ENCODE data around the gene EFCAB6. TPM values are rescaled to one million over a fixed set of nuclear protein-coding genes. Genes with fewer than 3 reads are reported as not detected.

Gene EFCAB6
- polyA plus RNA-seq (ENCODE audit: insufficient read length in 12 of 12) = 1 to 10 TPM in 7 of 12 donors, under 1 TPM in 3, not detected in 2; 0.58 to 1.6 (median 1.2) TPM
- long read RNA-seq, donor 1 = 0 reads
- long read RNA-seq, donor 2 = 0 reads
- long read RNA-seq, donor 3 = 0 reads
- long read RNA-seq, donor 4 = 0 reads
- long read RNA-seq, donor 5 = 0 reads
- long read RNA-seq, donor 6 = 0 reads
- long read RNA-seq, donor 7 = 0 reads
- long read RNA-seq, donor 8 = 0 reads
- long read RNA-seq, donor 9 = 0 reads
- long read RNA-seq, donor 10 = 0 reads
- long read RNA-seq, donor 11, partial matches to known transcripts = 108 of 108 reads
- long read RNA-seq, donor 11, other reads (novel, unspliced or antisense) = 0 of 108 reads

DNA sequence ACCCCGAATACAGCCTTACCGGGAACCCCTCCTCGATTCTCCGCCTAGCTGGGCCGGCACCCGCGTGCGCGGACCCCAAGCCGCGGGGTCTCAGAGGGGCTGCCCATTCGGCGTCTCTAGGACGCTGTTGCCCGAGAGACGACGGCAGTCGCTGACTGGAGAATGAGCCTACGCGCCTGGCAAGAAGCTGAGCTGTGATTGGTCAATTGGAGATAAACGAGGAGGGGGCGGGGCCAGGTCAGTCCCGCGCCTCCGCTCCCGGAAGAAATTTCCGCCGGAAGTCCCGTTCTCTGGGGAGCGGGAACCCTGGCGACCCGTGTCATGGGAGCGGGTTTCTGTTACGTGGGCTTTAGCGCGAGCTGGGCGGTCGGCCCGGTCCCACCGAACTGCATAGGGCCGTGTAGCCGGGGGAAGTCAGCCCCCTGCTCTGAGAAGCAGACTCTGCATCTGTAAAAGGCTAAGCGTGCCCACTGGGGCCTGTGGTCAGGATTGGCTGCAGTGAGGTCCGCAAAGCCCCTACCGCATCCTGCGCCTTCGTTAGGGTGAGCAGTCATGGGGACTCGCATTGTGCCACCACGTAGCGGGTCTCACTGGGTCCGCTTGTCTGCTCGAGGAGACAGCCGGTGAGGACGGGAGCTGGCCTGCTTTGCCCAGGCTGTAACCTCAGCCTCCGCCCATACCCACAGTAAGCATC is at the start of gene EFCAB6:
Gene EFCAB6 (minus strand): TSS at position 157 of the 694 bp plus-strand sequence. CDS start 29,987 bp downstream, outside the sequence.
- DNase-seq = peak; percentile 97

- DNase-seq = no peak
Measured at GRCh38 chr22:43861529-43861928, 49.4 kb upstream of the EFCAB6 start.

DNA sequence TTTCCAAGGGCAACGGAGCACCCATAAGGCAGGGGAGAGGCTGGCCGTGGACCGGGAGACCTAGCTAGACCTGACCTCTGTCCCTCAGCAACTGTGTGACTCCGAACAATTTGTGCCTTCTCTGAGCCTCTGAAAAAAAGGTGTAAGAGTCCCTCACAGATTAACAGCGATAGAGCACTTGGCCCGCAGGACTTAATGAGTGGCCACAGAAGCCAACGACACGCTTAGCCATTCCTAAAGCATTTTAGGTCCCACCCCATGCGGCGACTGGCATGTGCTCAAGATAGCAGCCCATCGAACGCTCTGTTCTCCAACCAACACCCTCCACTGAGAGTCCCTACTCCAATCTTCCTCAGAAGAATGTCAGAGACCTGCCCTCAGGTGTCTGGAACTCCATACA is 48.7 kb upstream of the EFCAB6 start:
- DNase-seq = no peak

DNA sequence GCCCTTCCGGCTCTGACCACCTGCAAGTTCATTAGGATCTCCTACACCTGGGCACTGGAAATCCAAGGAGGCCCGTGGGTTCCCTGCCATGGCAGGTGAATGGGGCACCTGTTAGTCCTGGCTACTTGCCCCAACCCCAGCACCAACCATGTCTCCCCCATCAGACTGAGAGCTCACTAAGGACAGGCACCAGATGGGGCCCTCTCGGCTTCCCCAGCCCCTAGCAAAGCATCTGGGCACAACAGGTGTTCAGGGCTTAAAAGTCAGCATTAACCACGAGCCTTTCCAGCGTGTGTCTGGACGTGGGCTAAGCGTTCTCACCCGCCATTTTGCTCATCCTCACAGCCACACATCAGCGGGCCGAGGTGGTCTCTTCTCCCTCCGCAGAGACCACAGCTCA is 48.0 kb upstream of the EFCAB6 start:
- DNase-seq = no peak

GRCh38 chr22:43859621-43860020 is 47.5 kb upstream of the EFCAB6 start:
- DNase-seq = no peak

DNA sequence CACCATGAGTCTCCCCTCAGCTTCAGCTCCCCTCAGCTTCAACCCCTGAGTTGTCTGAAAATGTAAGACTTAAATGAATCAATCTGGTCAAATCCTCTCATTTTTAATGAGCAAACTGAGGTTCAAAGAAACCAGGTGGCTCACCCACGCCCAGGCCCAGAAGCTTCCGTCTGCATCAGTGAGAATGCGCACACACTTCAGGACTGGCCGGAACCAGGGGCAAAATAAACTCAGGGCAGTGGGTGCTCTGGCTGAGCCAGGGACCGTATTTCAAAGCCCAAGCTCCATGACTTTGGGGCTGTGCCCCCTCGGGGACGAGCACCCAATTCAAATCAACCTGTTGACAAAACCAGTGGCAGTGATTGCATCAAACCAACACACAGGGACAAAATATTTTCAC is 47.1 kb upstream of the EFCAB6 start:
- DNase-seq = no peak

DNA sequence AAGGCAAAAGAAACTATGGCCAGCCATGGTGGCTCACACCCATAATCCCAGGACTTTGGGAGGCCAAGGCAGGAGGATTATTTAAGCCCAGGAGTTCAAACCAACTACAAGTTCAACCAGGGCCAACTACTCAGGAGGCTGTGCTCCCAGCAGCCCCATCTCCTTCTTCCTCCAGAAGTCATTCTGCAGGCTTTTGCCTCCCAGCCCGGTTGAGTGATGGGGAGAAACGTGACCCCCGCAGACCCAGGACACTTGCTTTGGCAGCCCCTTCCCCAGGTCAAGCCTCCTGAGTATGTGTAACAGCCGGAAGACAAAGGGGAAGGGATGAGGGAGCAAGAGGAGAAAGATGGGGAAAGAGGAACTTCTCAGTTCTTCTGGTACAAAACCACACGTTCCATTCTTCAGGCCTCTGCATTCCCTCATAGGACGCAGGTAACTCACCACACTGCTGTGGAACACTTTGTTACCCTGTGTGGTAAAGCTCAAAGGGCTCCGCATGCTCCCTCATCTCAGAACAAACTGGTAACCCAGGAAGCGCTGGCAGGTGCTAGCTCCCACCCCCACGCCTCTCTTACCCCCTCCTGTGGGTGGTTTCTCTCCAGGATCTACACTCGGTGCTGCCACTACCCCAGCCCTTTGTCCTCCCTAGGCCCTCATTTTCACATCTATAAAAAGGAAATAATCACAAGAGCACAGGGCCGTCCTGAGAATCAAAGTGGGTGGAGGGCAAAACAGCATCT is 46.2 kb upstream of the EFCAB6 start:
- no peak for DNase-seq

DNA sequence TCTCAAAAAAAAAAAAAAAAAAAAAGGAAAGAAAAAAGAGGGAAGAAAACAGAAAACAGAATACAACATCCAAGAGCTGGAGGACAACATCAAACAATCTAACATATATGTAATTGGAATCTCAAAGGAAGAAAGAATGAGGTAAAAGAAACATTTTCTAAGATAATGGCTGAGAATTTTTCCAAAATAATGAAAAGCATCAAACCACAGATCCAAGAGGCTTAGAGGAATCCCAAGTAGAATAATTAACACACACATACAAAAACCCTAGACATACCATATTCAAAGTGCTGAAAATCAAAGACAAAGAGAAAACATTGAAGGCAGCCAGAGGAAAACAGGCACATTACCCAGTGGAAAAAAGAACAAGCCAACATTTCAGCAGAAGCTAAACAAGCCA is 45.3 kb upstream of the EFCAB6 start:
- no peak for DNase-seq

GRCh38 chr22:43855431-43855830 is 43.3 kb upstream of the EFCAB6 start:
- no peak for DNase-seq

- no peak for DNase-seq
Measured at GRCh38 chr22:43854786-43855271, 42.7 kb upstream of the EFCAB6 start.

GRCh38 chr22:43854121-43854785 is 42.1 kb upstream of the EFCAB6 start:
- no peak for DNase-seq

DNA sequence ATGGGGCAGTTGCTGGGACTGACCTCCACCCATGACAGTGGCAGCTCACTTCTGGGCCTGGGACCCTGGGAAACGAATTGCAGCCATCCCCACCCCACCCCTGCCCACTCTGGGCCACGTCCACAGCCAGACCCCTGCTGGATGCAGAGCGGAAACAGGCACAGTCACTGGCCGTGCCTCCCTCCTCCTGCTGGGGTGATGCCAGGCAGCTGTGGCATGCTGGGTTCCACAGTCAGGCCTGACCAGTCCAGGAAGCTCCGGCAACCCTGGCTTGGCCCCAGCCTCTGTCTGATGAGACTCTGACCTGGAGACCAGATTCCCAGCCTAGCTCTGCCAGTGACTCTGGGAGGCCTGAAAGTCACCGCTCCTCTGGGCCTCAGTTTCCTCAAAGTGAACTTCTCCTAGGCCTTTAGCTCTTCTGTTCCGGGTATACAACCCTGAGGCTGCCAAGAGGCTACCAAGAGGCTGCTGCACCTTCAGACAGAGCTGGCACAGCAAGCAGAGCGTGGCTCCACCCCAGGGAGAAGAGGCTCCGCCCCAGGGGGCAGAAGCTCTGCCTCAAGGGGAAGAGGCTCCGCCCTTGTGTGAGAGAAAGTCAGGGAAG is 41.3 kb upstream of the EFCAB6 start:
- no peak for DNase-seq

DNA sequence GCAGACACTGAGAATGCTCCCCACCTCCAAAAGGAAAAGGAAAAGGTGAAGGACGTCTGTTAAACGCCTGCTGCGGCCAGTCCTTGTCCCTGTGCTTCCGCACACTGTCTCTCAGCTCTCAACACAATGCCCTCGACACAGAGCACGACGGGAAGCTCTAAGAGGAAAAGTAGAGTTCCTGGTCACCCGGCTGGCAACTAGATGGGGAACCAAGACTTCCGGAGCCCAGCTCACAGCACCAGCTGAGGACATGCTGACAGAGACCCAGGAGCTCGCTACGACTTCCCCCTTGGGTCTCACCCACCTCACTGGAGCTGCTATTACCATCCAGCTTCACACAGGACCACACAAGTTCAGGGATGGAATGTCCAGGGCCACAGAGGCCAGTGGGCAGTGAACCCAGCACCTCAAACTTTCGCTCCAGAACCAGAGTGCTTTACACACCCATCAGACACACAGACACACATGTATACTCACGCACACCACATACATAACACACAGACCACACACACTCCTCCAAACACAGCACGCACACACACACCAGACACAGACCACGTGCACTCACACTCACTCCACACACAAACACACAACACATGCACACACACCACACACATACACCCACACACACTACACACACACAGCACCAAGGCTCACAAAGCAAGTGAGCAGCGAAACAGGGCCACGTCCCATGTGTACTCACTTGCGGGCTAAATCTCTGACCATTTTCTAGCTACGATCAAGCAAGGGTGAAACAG is 40.6 kb upstream of the EFCAB6 start:
- no peak for DNase-seq

GRCh38 chr22:43851979-43852307 is 39.8 kb upstream of the EFCAB6 start:
- no peak for DNase-seq

DNA sequence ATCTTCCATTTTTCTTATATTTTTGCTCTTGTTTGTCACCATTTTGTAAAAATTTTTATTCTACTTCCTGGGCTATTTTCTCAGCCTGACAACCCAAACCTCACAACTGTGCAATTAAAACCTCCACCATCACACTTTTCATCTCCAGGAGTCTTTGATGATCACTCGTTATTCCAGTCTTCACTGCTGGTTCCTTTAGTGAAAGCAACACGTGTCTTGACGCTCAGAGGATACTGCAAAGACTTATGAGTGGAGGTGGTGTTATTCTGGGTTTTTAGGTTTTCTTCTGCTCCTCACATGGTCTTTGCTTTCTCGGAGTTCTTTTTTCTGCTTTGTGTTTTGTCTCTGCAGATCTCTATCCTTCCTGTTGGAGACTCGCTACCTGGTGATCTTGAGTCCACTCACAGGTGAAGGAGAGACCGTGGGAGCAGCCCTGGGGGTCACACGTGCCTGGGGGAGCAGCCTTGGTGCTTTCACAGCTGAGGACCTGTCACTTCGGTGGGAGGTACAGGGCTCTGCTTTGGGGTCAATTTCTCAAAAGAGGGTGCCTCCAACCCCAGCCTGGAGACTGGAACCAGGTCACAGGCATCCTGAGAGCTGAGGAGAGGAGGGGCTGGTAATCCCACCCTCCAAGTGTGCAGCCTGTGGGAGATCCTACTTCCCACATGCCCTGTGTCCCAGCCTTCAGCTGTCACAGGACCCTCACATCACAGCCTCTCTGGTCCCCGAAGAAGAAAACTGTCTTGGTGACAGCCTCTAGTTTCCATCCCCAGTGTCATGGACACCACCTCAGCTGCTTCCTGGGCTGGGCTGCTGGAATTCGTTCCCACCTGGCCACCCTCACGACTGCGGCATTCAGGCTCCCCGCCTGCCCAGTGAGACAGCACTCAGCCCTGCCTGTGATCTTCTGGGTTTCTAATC is 39.2 kb upstream of the EFCAB6 start:
- no peak for DNase-seq

DNA sequence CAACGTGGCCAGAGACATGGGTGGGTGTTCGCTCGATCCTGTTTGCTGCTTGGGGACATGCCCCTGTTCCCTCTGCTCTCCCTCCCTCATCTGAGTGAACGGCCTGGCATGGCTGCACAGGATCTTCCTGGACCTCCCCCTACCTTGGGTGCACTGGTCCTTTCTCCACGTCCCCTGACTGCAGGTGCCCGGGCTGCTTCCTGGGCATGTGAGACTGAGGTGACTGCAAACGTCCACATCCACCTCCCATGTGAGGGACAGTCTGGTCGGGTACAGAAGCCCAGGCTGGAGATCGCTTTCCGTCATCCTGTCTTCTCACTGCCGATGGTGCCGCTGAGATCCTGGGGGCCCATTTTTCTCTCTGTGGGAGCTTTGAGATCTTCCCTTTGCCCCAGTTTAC is 38.4 kb upstream of the EFCAB6 start:
- no peak for DNase-seq

DNA sequence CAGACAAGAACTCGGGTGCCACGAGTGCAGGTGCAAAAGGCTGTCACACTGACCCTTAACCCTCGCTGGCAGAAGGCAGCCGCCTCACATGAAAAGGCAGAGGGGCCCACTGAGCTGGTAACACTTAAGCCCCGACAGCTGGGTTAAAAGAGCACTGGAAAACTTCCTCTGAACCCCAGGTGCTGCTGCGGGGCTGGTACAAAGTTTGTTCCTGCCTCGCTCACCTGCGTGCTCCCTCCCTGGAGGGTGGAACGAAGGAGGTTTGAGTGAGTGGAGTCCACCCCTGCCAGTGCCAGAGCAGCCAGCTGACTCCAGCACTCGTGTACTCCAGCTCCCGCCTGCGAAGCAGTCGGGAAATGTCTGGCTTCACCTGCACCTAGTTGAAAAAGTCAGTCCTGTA is 37.6 kb upstream of the EFCAB6 start:
- no peak for DNase-seq

- no peak for DNase-seq
Measured at GRCh38 chr22:43848366-43849171, 36.5 kb upstream of the EFCAB6 start.
